Glutamatergic neuron (in vitro differentiated cells): Measurements from ENCODE around the gene RHOC. TPM values are rescaled to one million over a fixed set of nuclear protein-coding genes. Genes with fewer than 3 reads are reported as not detected.

ENCODE experiments used
- DNase-seq: peaks from one replicate; pipeline ENCODE4 v3.0.0; 2022
- H3K27ac Mint-ChIP-seq: one replicate; pipeline ENCODE4 v1.8.0; 2020; ENCODE audit warnings: mild to moderate bottlenecking, mixed read lengths, inconsistent platforms; ENCODE audit not compliant: unreplicated experiment
- H3K27me3 Mint-ChIP-seq: one replicate; pipeline ENCODE4 v1.8.0; 2020; ENCODE audit warnings: mild to moderate bottlenecking, moderate library complexity, mixed read lengths, inconsistent platforms; ENCODE audit not compliant: unreplicated experiment
- H3K36me3 Mint-ChIP-seq: one replicate; pipeline ENCODE4 v1.8.0; 2020; ENCODE audit warnings: mild to moderate bottlenecking, mixed read lengths, inconsistent platforms; ENCODE audit not compliant: unreplicated experiment
- H3K4me1 Mint-ChIP-seq: one replicate; pipeline ENCODE4 v1.8.0; 2020; ENCODE audit warnings: mild to moderate bottlenecking, low read depth, mixed read lengths, inconsistent platforms; ENCODE audit not compliant: unreplicated experiment
- H3K4me3 Mint-ChIP-seq: one replicate; pipeline ENCODE4 v1.8.0; 2020; ENCODE audit warnings: mild to moderate bottlenecking, mixed read lengths, inconsistent platforms; ENCODE audit not compliant: unreplicated experiment
- H3K9me3 Mint-ChIP-seq: one replicate; pipeline ENCODE4 v1.8.0; 2020; ENCODE audit warnings: mild to moderate bottlenecking, moderate library complexity, mixed read lengths, inconsistent platforms; ENCODE audit not compliant: unreplicated experiment
- total RNA-seq: library from RNA; stranded (reverse); fragmentation: NEBNext Ultra II Directional; extraction: Animal tissue kit (Norgen Biotek cat#: 25700); gene quantifications from one replicate; pipeline ENCODE4 v1.2.1, GENCODE V29; 2021; ENCODE audit not compliant: unreplicated experiment
- TF ChIP-seq, protein P1 (sequence below): fragments of 200-600 bp; sonication (generic); IDR thresholded peaks from one replicate; pipeline ENCODE4 v1.5.0; 2021; ENCODE audit not compliant: partially characterized antibody, unreplicated experiment

RHOC gene
- total RNA-seq, 1 donor from 2014 or later: 130 TPM

- TF ChIP-seq, protein P1, sequence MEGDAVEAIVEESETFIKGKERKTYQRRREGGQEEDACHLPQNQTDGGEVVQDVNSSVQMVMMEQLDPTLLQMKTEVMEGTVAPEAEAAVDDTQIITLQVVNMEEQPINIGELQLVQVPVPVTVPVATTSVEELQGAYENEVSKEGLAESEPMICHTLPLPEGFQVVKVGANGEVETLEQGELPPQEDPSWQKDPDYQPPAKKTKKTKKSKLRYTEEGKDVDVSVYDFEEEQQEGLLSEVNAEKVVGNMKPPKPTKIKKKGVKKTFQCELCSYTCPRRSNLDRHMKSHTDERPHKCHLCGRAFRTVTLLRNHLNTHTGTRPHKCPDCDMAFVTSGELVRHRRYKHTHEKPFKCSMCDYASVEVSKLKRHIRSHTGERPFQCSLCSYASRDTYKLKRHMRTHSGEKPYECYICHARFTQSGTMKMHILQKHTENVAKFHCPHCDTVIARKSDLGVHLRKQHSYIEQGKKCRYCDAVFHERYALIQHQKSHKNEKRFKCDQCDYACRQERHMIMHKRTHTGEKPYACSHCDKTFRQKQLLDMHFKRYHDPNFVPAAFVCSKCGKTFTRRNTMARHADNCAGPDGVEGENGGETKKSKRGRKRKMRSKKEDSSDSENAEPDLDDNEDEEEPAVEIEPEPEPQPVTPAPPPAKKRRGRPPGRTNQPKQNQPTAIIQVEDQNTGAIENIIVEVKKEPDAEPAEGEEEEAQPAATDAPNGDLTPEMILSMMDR: no peak
- H3K4me3 Mint-ChIP-seq: no peak overlapping the region
- peaks cover 6% of the 10 kb centered on the region for H3K4me1 Mint-ChIP-seq
- no peaks in the 10 kb centered on the region for H3K9me3 Mint-ChIP-seq
- H3K36me3 Mint-ChIP-seq: peaks cover 5% of the 10 kb centered on the region
- peaks cover 2% of the 10 kb centered on the region for H3K27me3 Mint-ChIP-seq
- no peak for DNase-seq
- no peak overlapping the region for H3K27ac Mint-ChIP-seq
Observed at GRCh38 chr1:112651205-112651604, 55.7 kb downstream of the RHOC start.

Other genes starting within 250 kb of the RHOC start
- 4.0 TPM for gene WNT2B, start 198.2 kb downstream of the RHOC start, total RNA-seq
- gene ST7L, start 88.0 kb downstream of the RHOC start, total RNA-seq: 28.3 TPM
- 149 TPM for gene CAPZA1, start 87.3 kb downstream of the RHOC start, total RNA-seq
- gene MOV10, start 32.5 kb downstream of the RHOC start, total RNA-seq: 5.2 TPM
- 0.69 TPM for gene PPM1J, start 8.2 kb upstream of the RHOC start, total RNA-seq
- 39.5 TPM for gene SLC16A1, start 249.1 kb upstream of the RHOC start, total RNA-seq